ENCODE data around the gene IGFLR1.

GRCh38 chr19:35731779-35732405 is 10.4 kb downstream of the IGFLR1 start:
- TF ChIP-seq POLR2A (IDR thresholded peaks at IDR 0.05): no peak
- TF ChIP-seq, protein P1, sequence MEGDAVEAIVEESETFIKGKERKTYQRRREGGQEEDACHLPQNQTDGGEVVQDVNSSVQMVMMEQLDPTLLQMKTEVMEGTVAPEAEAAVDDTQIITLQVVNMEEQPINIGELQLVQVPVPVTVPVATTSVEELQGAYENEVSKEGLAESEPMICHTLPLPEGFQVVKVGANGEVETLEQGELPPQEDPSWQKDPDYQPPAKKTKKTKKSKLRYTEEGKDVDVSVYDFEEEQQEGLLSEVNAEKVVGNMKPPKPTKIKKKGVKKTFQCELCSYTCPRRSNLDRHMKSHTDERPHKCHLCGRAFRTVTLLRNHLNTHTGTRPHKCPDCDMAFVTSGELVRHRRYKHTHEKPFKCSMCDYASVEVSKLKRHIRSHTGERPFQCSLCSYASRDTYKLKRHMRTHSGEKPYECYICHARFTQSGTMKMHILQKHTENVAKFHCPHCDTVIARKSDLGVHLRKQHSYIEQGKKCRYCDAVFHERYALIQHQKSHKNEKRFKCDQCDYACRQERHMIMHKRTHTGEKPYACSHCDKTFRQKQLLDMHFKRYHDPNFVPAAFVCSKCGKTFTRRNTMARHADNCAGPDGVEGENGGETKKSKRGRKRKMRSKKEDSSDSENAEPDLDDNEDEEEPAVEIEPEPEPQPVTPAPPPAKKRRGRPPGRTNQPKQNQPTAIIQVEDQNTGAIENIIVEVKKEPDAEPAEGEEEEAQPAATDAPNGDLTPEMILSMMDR (IDR thresholded peaks at IDR 0.05): no peak

Measured in adrenal gland (tissue), 5 donors.